HCT116 (cell line): ENCODE measurements around the gene GNAS-AS1.

Experiments
- CEBPB ChIP-seq: IDR thresholded peaks from 2 replicates; pipeline ENCODE4 v1.6.1; 2012; ENCODE audit warnings: low read depth
- FOSL1 ChIP-seq: IDR thresholded peaks from 2 replicates; pipeline ENCODE4 v1.6.1; 2012; ENCODE audit warnings: low read depth
- JUND ChIP-seq: IDR thresholded peaks from 2 replicates; pipeline ENCODE4 v1.6.1; 2012
- MAX ChIP-seq: IDR thresholded peaks from 2 replicates; pipeline ENCODE4 v1.6.1; 2012
- POLR2A ChIP-seq: IDR thresholded peaks from 2 replicates; pipeline ENCODE4 v1.7.0; 2011; ENCODE audit warnings: borderline replicate concordance; ENCODE audit not compliant: insufficient read depth, insufficient read length; ENCODE audit errors: extremely low read depth
- POLR2AphosphoS5 ChIP-seq: IDR thresholded peaks from 2 replicates; pipeline ENCODE4 v1.6.1; 2011; ENCODE audit warnings: mild to moderate bottlenecking, low read depth, low read length, moderate library complexity
- TF ChIP-seq, protein P1 (sequence below), 3 experiments: fragments of 200-600 bp in 1 of 3; sonication (generic) in 1 of 3; IDR thresholded peaks in 2 of 3; conservative IDR thresholded peaks in 1 of 3; 2 replicates each; pipeline ENCODE4 v1.5.1; 2012 to 2017; ENCODE audit warnings: low read depth in 2 of 3, low read length in 2 of 3, antibody characterized with exemption in 1 of 3, borderline replicate concordance in 1 of 3, control low read depth in 1 of 3, mild to moderate bottlenecking in 1 of 3, mixed read lengths in 1 of 3, mixed run types in 1 of 3, moderate library complexity in 1 of 3; ENCODE audit not compliant: insufficient read depth in 1 of 3

GRCh38 chr20:58818586-58819285 is 32.0 kb downstream of the GNAS-AS1 start:
- no peak for TF ChIP-seq POLR2A
- TF ChIP-seq, protein P1, sequence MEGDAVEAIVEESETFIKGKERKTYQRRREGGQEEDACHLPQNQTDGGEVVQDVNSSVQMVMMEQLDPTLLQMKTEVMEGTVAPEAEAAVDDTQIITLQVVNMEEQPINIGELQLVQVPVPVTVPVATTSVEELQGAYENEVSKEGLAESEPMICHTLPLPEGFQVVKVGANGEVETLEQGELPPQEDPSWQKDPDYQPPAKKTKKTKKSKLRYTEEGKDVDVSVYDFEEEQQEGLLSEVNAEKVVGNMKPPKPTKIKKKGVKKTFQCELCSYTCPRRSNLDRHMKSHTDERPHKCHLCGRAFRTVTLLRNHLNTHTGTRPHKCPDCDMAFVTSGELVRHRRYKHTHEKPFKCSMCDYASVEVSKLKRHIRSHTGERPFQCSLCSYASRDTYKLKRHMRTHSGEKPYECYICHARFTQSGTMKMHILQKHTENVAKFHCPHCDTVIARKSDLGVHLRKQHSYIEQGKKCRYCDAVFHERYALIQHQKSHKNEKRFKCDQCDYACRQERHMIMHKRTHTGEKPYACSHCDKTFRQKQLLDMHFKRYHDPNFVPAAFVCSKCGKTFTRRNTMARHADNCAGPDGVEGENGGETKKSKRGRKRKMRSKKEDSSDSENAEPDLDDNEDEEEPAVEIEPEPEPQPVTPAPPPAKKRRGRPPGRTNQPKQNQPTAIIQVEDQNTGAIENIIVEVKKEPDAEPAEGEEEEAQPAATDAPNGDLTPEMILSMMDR (IDR thresholded peaks at IDR 0.05 in 2 of 3, conservative IDR thresholded peaks at IDR 0.05 in 1 of 3; ENCODE audit: borderline replicate concordance in 1 of 3, insufficient read depth in 1 of 3, low read depth in 2 of 3, low read length in 2 of 3) = no peak
- no peak for TF ChIP-seq FOSL1
- TF ChIP-seq MAX = no peak
- no peak for TF ChIP-seq JUND
- TF ChIP-seq CEBPB = no peak
- no peak for TF ChIP-seq POLR2AphosphoS5
